K562 (cell line): ENCODE data around the gene LY6G6C. TPM values are rescaled to one million over a fixed set of nuclear protein-coding genes. Genes with fewer than 3 reads are reported as not detected.
A peak's percentile ranks its signal among the peaks of the same experiment; 100 is the strongest.

Source experiments
- ATAC-seq: fragments of 200-7000 bp; cut with Tn5 transposase; 3 replicates; pipeline ENCODE4 v1.9.1; 2020; ENCODE audit warnings: moderate library complexity
- BruUV-seq: library from RNA; stranded (reverse); fragments of 400-500 nt; replicated peaks from 2 replicates; lab custom pipeline; 2021; lab: Mats Ljungman, UMichigan
- CTCF ChIA-PET: fragments of 300-600 bp; formaldehyde crosslinking; extraction: SDS; loops from one replicate; lab custom pipeline; 2021; ENCODE audit warnings: low intra/inter-chr PET ratio; lab: Yijun Ruan, JAX
- POLR2A ChIA-PET: fragments of 300-600, 350-650 bp; sonication (Branson Sonifier 250); formaldehyde crosslinking; extraction: SDS; loops from one replicate; lab custom pipeline; 2021; ENCODE audit warnings: antibody characterized with exemption, inconsistent platforms; lab: Yijun Ruan, JAX
- DNase-seq, 4 experiments: peaks; one replicate each; pipeline versions ENCODE4 v3.0.0 to v3.0.0-alpha.2; 2011 to 2018; ENCODE audit warnings: low spot score in 3 of 4, mixed read lengths in 3 of 4; ENCODE audit errors: extremely low read depth in 1 of 4
- FAIRE-seq: peaks from 2 replicates; lab custom pipeline; 2011; peaks lifted over from hg19 to GRCh38; lab: Jason Lieb, UNC
- H2AFZ ChIP-seq: 2 replicates; pipeline ENCODE4 v1.6.0; 2011; ENCODE audit warnings: low read depth, low read length, control low read depth, inconsistent platforms
- H3K27ac ChIP-seq: fragments of 200-600 bp; 3 replicates; pipeline ENCODE4 v1.8.0; 2011; ENCODE audit warnings: low read depth, mild to moderate bottlenecking, control low read depth, inconsistent platforms, low read length, moderate library complexity, mixed read lengths; ENCODE audit errors: extremely low read depth
- H3K27me3 ChIP-seq, 2 experiments: fragments of 300-600 bp in 1 of 2; 2 replicates in 1 of 2; 3 replicates in 1 of 2; pipeline versions ENCODE4 v1.6.0 to v1.8.0; 2011; ENCODE audit warnings: inconsistent platforms in 2 of 2, low read length in 2 of 2, mild to moderate bottlenecking in 1 of 2, mixed read lengths in 1 of 2, moderate library complexity in 1 of 2; ENCODE audit not compliant: control insufficient read depth in 2 of 2, insufficient read depth in 2 of 2
- H3K36me3 ChIP-seq: fragments of 300-600 bp; 3 replicates; pipeline ENCODE4 v1.8.0; 2011; ENCODE audit warnings: mild to moderate bottlenecking, low read length, inconsistent platforms; ENCODE audit not compliant: control insufficient read depth, insufficient read depth
- H3K4me1 ChIP-seq, 2 experiments: fragments of 200-600 bp in 1 of 2; replicated peaks in 1 of 2; 2 replicates in 1 of 2; 3 replicates in 1 of 2; pipeline versions ENCODE4 v1.5.1 to v1.8.0; 2011; ENCODE audit warnings: inconsistent platforms in 2 of 2, low read length in 2 of 2, mild to moderate bottlenecking in 1 of 2, mixed read lengths in 1 of 2, moderate library complexity in 1 of 2; ENCODE audit not compliant: control insufficient read depth in 2 of 2, insufficient read depth in 2 of 2
- H3K4me2 ChIP-seq: 2 replicates; pipeline ENCODE4 v1.6.1; 2011; ENCODE audit warnings: low read length, control low read depth, inconsistent platforms, mixed read lengths; ENCODE audit not compliant: insufficient read depth
- H3K4me3 ChIP-seq: fragments of 200-600 bp; sonication (generic), shearing (Covaris generic); 2 replicates; pipeline ENCODE4 v1.5.1; 2016; ENCODE audit warnings: control low read depth, inconsistent platforms
- H3K79me2 ChIP-seq: fragments of 200-600 bp; 3 replicates; pipeline ENCODE4 v1.8.0; 2011; ENCODE audit warnings: low read length, inconsistent platforms; ENCODE audit not compliant: control insufficient read depth, insufficient read depth
- H3K9ac ChIP-seq, 2 experiments: 2 replicates each; pipeline versions ENCODE4 v1.6.0 to v1.6.1; 2011; ENCODE audit warnings: low read depth in 2 of 2, low read length in 2 of 2, control low read depth in 1 of 2, inconsistent platforms in 1 of 2, mild to moderate bottlenecking in 1 of 2, mixed read lengths in 1 of 2; ENCODE audit not compliant: insufficient read depth in 1 of 2
- H3K9me1 ChIP-seq: one replicate; pipeline ENCODE4 v1.6.0; 2011; ENCODE audit warnings: inconsistent platforms, mild to moderate bottlenecking, low read length, moderate library complexity; ENCODE audit not compliant: control insufficient read depth, insufficient read depth
- H3K9me3 ChIP-seq: replicated peaks from 2 replicates; pipeline ENCODE4 v1.5.1; 2011; ENCODE audit warnings: low read depth, low read length, inconsistent platforms; ENCODE audit not compliant: control insufficient read depth, insufficient read depth
- H4K20me1 ChIP-seq: replicated peaks from 2 replicates; pipeline ENCODE4 v1.6.1; 2011; ENCODE audit warnings: low read length, inconsistent platforms, mixed read lengths; ENCODE audit not compliant: control insufficient read depth, insufficient read depth
- EHMT2 ChIP-seq: fragments of 450-650 bp; IDR thresholded peaks from 2 replicates; pipeline ENCODE4 v1.6.1; 2018; ENCODE audit warnings: antibody characterized with exemption
- GTF2A2 ChIP-seq: IDR thresholded peaks from 2 replicates; pipeline ENCODE4 v1.6.1; 2016; ENCODE audit warnings: mild to moderate bottlenecking, missing genetic modification characterization, missing compliant biosample characterization
- IRF2 ChIP-seq: sonication (generic); formaldehyde crosslinking; IDR thresholded peaks from 2 replicates; pipeline ENCODE4 v1.8.1; 2022; ENCODE audit warnings: mild to moderate bottlenecking, missing genetic modification reagents
- MEIS2 ChIP-seq: fragments of 450-650 bp; IDR thresholded peaks from 2 replicates; pipeline ENCODE4 v1.6.1; 2014; ENCODE audit warnings: mild to moderate bottlenecking; ENCODE audit not compliant: partially characterized antibody
- POU5F1 ChIP-seq: fragments of 150-350 bp; IDR thresholded peaks from 2 replicates; pipeline ENCODE4 v1.6.1; 2014; ENCODE audit warnings: borderline replicate concordance, low read length, low read depth, mild to moderate bottlenecking; ENCODE audit not compliant: partially characterized antibody
- PPARD ChIP-seq: fragments of 250-450 bp; sonication (Bioruptor Pico); IDR thresholded peaks from 2 replicates; pipeline ENCODE4 v1.8.0; 2022; ENCODE audit warnings: inconsistent platforms, mild to moderate bottlenecking, moderate library complexity
- RBFOX2 ChIP-seq: fragments of 200-400 bp; formaldehyde crosslinking; IDR thresholded peaks from 2 replicates; pipeline ENCODE4 v1.6.1; 2017; ENCODE audit warnings: low read depth, mild to moderate bottlenecking, low read length, moderate library complexity
- RBM25 ChIP-seq: fragments of 200-400 bp; formaldehyde crosslinking; IDR thresholded peaks from 2 replicates; pipeline ENCODE4 v1.6.1; 2018; ENCODE audit warnings: low read length, low read depth, moderate library complexity; ENCODE audit not compliant: severe bottlenecking
- SPI1 ChIP-seq: IDR thresholded peaks from 2 replicates; pipeline ENCODE4 v1.6.1; 2011; ENCODE audit warnings: low read depth, low read length, control low read depth, borderline replicate concordance
- TCFL5 ChIP-seq: fragments of 250-450 bp; sonication (Bioruptor Pico); conservative IDR thresholded peaks from 2 replicates; pipeline ENCODE4 v1.6.1; 2021; ENCODE audit warnings: mild to moderate bottlenecking, moderate library complexity, matching md5 sums
- ZBTB43 ChIP-seq: sonication (generic); formaldehyde crosslinking; IDR thresholded peaks from 2 replicates; pipeline ENCODE4 v1.8.0; 2023; ENCODE audit warnings: mild to moderate bottlenecking, missing genetic modification reagents
- ZNF143 ChIP-seq: sonication (generic); formaldehyde crosslinking; IDR thresholded peaks from 2 replicates; pipeline ENCODE4 v1.9.0; 2022; ENCODE audit warnings: mild to moderate bottlenecking, missing genetic modification reagents
- WGBS: fragments of 100-300 bp; shearing (Covaris generic); methylation state at CpG from one replicate; pipeline ENCODE4 v1.1.6; 2016; ENCODE audit warnings: low coverage, mixed read lengths; ENCODE audit not compliant: insufficient coverage; ENCODE audit errors: missing lambda C conversion rate; 5-methylcytosine and 5-hydroxymethylcytosine counted together
- in situ Hi-C: fragments of 300-500 bp; cut with MboI; formaldehyde crosslinking; loops from 4 replicates; pipeline ENCODE4 v1.15.0; 2018; ENCODE audit warnings: inconsistent platforms, mixed read lengths
- intact Hi-C: fragments of 100-400 bp; cut with micrococcal nuclease; formaldehyde crosslinking; loops from 2 replicates; pipeline ENCODE4 v1.14.2; 2022
- polyA plus RNA-seq, 8 experiments: library from polyadenylated mRNA; depleted of rRNA in 4 of 8; stranded (reverse) in 5 of 8; unstranded in 3 of 8; fragments of >200 nt; fragmentation: Nextera tagmentation in 2 of 8; fragmentation: Illumina TruSeq in 1 of 8; extraction: Ambion mirVana in 2 of 8; extraction: Trizol in 1 of 8; gene quantifications; 2 replicates each; pipeline versions ENCODE4 v1.2.1 to v1.2.3, GENCODE V29; 2011 to 2014; ENCODE audit warnings: inconsistent platforms in 1 of 8, missing spikeins in 1 of 8
- total RNA-seq, 7 experiments: library from RNA; depleted of rRNA in 6 of 7; stranded (reverse); fragments of >200 nt in 6 of 7; fragmentation: Illumina TruSeq in 2 of 7; extraction: Trizol in 2 of 7; gene quantifications; 2 replicates each; pipeline versions ENCODE4 v1.2.1 to v1.2.3, GENCODE V29; 2011 to 2021; ENCODE audit warnings: low replicate concordance in 1 of 7
- TF ChIP-seq, protein P1 (sequence below): fragments of 450-650 bp; IDR thresholded peaks from 2 replicates; pipeline ENCODE4 v1.6.1; 2018; ENCODE audit not compliant: partially characterized antibody

Gene LY6G6C
- total and polyA plus RNA-seq, 9 of the 15 experiments (the other 6 are each of a cell fraction or from before 2014, with no cell fraction given) = 0.06 to 0.20 TPM; not detected in 7

GRCh38 chr6:31727717-31728671, 6.4 kb upstream of the LY6G6C start:
- DNase-seq (no peak), FAIRE-seq (peak; percentile 82), ATAC-seq (no peak)
- H3K36me3 ChIP-seq = peaks cover 55% of the 10 kb centered on the region
- H3K79me2 ChIP-seq = peaks cover 25% of the 10 kb centered on the region
- peak overlapping the region; percentile 38 to 82 for H3K9ac ChIP-seq
- in situ Hi-C loops (no loop called here), intact Hi-C loops (loop anchor here (2.0 kb wide), 1 partner anchor 99 kb away; the partner anchor contains the start of gene HSPA1B)
- no peak overlapping the region for H3K4me3 ChIP-seq
- WGBS = 94% methylated on average over 39 of the region's 41 CpGs
- H3K27me3 ChIP-seq = no peaks in the 10 kb centered on the region
- ChIA-PET POLR2A (interaction anchor here (0.5 to 15.0 kb wide), 23 partner anchors 7 to 376 kb away, joined by 3 to 236 read pairs (median 3); partner anchors contain the start of genes ABHD16A, BAG6, C6orf47 and CLIC1), CTCF (interaction anchor here (2.0 kb wide), 1 partner anchor 42 kb away, joined by 18 read pairs; no protein-coding TSS in a partner anchor)
- H2AFZ ChIP-seq = peak overlapping the region; percentile 71
- H3K9me1 ChIP-seq = peaks cover 5% of the 10 kb centered on the region
- no peaks in the 10 kb centered on the region for H3K9me3 ChIP-seq
- H3K27ac ChIP-seq = peak overlapping the region; percentile 64
- H3K4me1 ChIP-seq = peaks cover 44 to 69% of the 10 kb centered on the region in 2 experiments
- no TSS peak for BruUV-seq
- no peaks in the 10 kb centered on the region for H4K20me1 ChIP-seq
- H3K4me2 ChIP-seq = peak overlapping the region; percentile 37
- TF ChIP-seq RBFOX2 (no peak; the same call in 1 of the 2 replicates), POU5F1 (no peak), SPI1 (no peak), TCFL5 (no peak), ZBTB43 (CRISPR knock-in tag) (no peak), PPARD (CRISPR knock-in tag) (no peak), ZNF143 (CRISPR knock-in tag) (no peak), EHMT2 (no peak), GTF2A2 (tag) (no peak), MEIS2 (no peak), IRF2 (no peak), RBM25 (no peak)
- TF ChIP-seq, protein P1, sequence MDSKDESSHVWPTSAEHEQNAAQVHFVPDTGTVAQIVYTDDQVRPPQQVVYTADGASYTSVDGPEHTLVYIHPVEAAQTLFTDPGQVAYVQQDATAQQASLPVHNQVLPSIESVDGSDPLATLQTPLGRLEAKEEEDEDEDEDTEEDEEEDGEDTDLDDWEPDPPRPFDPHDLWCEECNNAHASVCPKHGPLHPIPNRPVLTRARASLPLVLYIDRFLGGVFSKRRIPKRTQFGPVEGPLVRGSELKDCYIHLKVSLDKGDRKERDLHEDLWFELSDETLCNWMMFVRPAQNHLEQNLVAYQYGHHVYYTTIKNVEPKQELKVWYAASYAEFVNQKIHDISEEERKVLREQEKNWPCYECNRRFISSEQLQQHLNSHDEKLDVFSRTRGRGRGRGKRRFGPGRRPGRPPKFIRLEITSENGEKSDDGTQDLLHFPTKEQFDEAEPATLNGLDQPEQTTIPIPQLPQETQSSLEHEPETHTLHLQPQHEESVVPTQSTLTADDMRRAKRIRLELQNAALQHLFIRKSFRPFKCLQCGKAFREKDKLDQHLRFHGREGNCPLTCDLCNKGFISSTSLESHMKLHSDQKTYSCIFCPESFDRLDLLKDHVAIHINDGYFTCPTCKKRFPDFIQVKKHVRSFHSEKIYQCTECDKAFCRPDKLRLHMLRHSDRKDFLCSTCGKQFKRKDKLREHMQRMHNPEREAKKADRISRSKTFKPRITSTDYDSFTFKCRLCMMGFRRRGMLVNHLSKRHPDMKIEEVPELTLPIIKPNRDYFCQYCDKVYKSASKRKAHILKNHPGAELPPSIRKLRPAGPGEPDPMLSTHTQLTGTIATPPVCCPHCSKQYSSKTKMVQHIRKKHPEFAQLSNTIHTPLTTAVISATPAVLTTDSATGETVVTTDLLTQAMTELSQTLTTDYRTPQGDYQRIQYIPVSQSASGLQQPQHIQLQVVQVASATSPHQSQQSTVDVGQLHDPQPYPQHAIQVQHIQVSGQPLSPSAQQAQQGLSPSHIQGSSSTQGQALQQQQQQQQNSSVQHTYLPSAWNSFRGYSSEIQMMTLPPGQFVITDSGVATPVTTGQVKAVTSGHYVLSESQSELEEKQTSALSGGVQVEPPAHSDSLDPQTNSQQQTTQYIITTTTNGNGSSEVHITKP = no peak
